Activated naive CD4-positive, alpha-beta T cell treated with anti-CD3 and anti-CD28 coated beads, Interleukin-2, amount 10 ng/mL, durations not matched to agents 7 days and 5 days (primary cell): ENCODE data around the gene INHBC.
"Not testable (repeated sequence)": the region's sequence is repeated elsewhere in the genome, so short reads cannot be mapped to it uniquely, and the experiment has no call there.

Experiments used
- CTCF ChIA-PET: fragments of 350-600 bp; sonication (Branson Sonifier 250); formaldehyde crosslinking; loops from one replicate; lab custom pipeline; 2021; ENCODE audit warnings: antibody characterized with exemption; lab: Charles Lee
- DNase-seq: peaks from one replicate; pipeline ENCODE4 v3.0.0-alpha.2; 2020
- H3K27ac Mint-ChIP-seq: one replicate; pipeline ENCODE4 v1.8.0; 2021; ENCODE audit warnings: mild to moderate bottlenecking, moderate library complexity, mixed read lengths
- H3K27me3 Mint-ChIP-seq: one replicate; pipeline ENCODE4 v1.8.0; 2021; ENCODE audit warnings: mild to moderate bottlenecking, mixed read lengths
- H3K36me3 Mint-ChIP-seq: one replicate; pipeline ENCODE4 v1.8.0; 2021; ENCODE audit warnings: mixed read lengths
- H3K4me1 Mint-ChIP-seq: one replicate; pipeline ENCODE4 v1.8.0; 2021; ENCODE audit warnings: mixed read lengths
- H3K4me3 Mint-ChIP-seq: one replicate; pipeline ENCODE4 v1.8.0; 2021; ENCODE audit warnings: mild to moderate bottlenecking, moderate library complexity, mixed read lengths
- H3K9me3 Mint-ChIP-seq: one replicate; pipeline ENCODE4 v1.8.0; 2021; ENCODE audit warnings: mixed read lengths

INHBC gene

DNA sequence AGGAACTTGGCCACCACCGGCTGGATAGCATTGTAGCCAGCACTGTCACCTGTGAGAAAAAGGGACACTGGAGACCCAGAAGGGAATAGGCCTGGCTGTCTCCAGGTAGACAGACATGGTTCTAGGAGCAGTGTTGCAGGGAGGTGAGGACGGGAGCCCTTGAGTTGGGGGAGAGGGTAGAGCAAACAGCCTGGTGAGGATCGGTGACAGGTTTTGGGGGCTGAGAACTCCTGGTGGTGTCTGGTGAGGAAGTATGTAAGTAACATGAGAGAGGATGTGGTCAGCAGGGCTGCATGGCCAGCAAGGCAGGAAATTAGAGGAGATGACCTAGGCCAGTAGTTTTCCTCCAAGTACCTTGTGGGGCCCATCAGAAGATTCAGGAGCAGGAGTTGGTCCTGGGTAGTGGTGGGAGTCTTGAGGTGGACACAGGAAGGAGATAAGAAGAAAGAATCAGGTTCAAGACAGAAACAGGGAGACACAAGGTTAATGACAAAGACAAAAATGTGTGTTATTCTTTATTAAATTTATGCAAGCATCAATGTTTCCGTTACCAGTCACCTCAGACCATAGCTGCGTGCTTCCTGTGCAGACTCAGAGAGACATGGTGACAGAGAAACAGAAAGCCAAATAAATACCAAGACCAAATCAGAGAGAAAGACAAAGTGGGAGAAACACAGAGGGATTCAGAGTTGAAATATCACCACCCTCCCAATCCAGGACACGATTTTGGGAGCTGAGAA, 45.0 kb downstream of the INHBC start, which contains the start of gene ARHGAP9:
TSS of gene ARHGAP9 (minus strand) at position 491 of the 740 bp plus-strand sequence. CDS start at position 31, 460 bp downstream.
- Mint-ChIP-seq H3K27me3 (no peaks in the 10 kb centered on the region), H3K27ac (peak within 1 kb of the TSS; percentile 99), H3K4me1 (peaks cover 56% of the 10 kb centered on the region), H3K4me3 (peak within 1 kb of the TSS; percentile 99), H3K9me3 (no peaks in the 10 kb centered on the region), H3K36me3 (peaks cover 22% of the 10 kb centered on the region)
- peak; percentile 73 for DNase-seq
- CTCF ChIA-PET = interaction anchor here (0.9 to 6.2 kb wide), 5 partner anchors 8 to 24 kb away, joined by 3 to 67 read pairs (median 6); no protein-coding TSS in a partner anchor

DNA sequence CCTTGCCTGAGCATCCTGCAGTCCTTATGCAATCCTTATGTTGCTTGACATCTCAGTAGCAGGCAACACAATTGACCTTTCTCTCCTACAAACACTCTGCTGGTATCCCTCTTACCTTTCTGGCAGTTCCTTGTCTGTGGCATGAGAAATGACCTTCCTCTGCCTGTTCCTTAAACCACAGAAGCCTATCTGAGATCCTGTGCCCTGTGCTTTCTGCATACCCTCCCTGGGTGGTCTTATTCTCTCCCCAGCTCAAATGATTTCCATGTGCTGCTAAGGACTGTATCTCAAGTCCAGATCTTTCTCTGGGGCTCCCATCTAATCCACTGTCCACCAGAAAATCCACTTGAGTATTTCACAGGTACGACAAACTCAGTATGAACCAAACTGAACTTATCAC, 47.1 kb downstream of the INHBC start:
- Mint-ChIP-seq H3K27ac (peak overlapping the region; percentile 76), H3K36me3 (peaks cover 8% of the 10 kb centered on the region), H3K4me1 (peaks cover 42% of the 10 kb centered on the region), H3K9me3 (no peaks in the 10 kb centered on the region), H3K27me3 (no peaks in the 10 kb centered on the region), H3K4me3 (no peak overlapping the region)
- DNase-seq = no peak
- CTCF ChIA-PET = no interaction called here

- CTCF ChIA-PET = no interaction called here
- H3K27me3 Mint-ChIP-seq = no peaks in the 10 kb centered on the region
- DNase-seq = no peak
- H3K9me3 Mint-ChIP-seq = no peaks in the 10 kb centered on the region
- no peak overlapping the region for H3K4me3 Mint-ChIP-seq
- H3K36me3 Mint-ChIP-seq = peaks cover 7% of the 10 kb centered on the region
- no peak overlapping the region for H3K27ac Mint-ChIP-seq
- H3K4me1 Mint-ChIP-seq = peaks cover 43% of the 10 kb centered on the region
Measured at GRCh38 chr12:57483466-57483865, 48.9 kb downstream of the INHBC start.

DNA sequence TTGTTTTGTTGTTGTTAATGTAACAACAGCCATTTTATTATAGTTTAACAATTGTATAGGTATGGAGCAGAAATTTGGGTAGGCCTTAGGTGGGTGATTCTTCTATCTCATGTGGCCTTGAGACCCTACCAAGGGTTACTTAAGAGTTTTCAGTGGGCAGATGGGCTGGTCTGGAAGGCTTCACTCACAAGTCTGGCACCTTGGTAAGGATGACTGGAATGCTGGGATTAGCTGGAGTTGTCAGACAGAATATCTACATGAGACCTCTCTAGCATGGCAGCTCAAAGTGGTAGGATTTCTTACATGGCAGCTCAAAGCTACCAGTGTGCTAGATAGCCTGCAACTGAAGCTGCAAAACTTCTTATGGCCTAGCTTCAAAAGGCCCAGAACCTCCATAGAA, 51.1 kb downstream of the INHBC start:
- H3K4me1 Mint-ChIP-seq = peaks cover 35% of the 10 kb centered on the region
- H3K9me3 Mint-ChIP-seq = no peaks in the 10 kb centered on the region
- H3K36me3 Mint-ChIP-seq = peaks cover 23% of the 10 kb centered on the region
- no peak overlapping the region for H3K27ac Mint-ChIP-seq
- DNase-seq = no peak
- CTCF ChIA-PET = interaction anchor here (0.9 to 2.2 kb wide), 2 partner anchors 9 to 34 kb away, joined by 3 to 13 read pairs; no protein-coding TSS in a partner anchor
- no peak overlapping the region for H3K4me3 Mint-ChIP-seq
- H3K27me3 Mint-ChIP-seq = no peaks in the 10 kb centered on the region

DNA sequence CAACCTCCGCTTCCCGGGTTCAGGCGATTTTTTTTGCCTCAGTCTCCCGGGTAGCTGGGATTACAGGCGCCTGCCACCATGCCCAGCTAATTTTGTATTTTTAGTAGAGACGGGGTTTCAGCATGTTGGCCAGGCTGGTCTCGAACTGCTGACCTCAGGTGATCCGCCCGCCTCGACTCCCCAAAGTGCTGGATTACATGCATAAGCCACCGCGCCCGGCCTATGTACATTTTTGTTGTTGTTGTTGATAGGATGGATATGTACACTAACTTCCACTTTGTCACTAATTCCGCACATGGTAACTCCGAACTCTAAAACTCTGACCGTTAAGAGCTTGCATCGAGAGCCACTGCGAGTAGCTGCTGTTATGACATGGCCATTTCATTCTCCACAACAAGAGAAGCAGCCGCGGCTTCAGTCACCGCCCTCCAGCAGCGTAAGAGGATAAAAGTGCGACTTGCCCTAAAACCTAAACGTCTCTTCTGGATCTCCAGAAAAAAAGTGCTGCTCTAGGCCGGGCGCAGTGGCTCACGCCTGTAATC, 52.5 kb downstream of the INHBC start:
- H3K27ac Mint-ChIP-seq = peak overlapping the region; percentile 90
- no peaks in the 10 kb centered on the region for H3K9me3 Mint-ChIP-seq
- no peak for DNase-seq
- peak overlapping the region; percentile 83 for H3K4me3 Mint-ChIP-seq
- peaks cover 28% of the 10 kb centered on the region for H3K4me1 Mint-ChIP-seq
- no peaks in the 10 kb centered on the region for H3K27me3 Mint-ChIP-seq
- H3K36me3 Mint-ChIP-seq = peaks cover 29% of the 10 kb centered on the region
- CTCF ChIA-PET = interaction anchor here (1.0 to 2.2 kb wide), 2 partner anchors 8 to 10 kb away, joined by 6 to 13 read pairs; no protein-coding TSS in a partner anchor

- H3K27ac Mint-ChIP-seq = peak within 1 kb of the TSS; percentile 90
- CTCF ChIA-PET = interaction anchor here (1.0 to 3.8 kb wide), 3 partner anchors 9 to 11 kb away, joined by 6 to 15 read pairs (median 13); no protein-coding TSS in a partner anchor
- peaks cover 31% of the 10 kb centered on the region for H3K4me1 Mint-ChIP-seq
- DNase-seq = peak; percentile 96
- H3K9me3 Mint-ChIP-seq = no peaks in the 10 kb centered on the region
- H3K4me3 Mint-ChIP-seq = peak within 1 kb of the TSS; percentile 83
- no peaks in the 10 kb centered on the region for H3K27me3 Mint-ChIP-seq
- H3K36me3 Mint-ChIP-seq = peaks cover 33% of the 10 kb centered on the region
Measured at GRCh38 chr12:57487597-57488401, 53.2 kb downstream of the INHBC start, which contains the start of gene MARS1. Gene MARS1, plus strand, starts transcription at chr12:57488068. Its CDS starts 23 bp downstream, at chr12:57488091.

DNA sequence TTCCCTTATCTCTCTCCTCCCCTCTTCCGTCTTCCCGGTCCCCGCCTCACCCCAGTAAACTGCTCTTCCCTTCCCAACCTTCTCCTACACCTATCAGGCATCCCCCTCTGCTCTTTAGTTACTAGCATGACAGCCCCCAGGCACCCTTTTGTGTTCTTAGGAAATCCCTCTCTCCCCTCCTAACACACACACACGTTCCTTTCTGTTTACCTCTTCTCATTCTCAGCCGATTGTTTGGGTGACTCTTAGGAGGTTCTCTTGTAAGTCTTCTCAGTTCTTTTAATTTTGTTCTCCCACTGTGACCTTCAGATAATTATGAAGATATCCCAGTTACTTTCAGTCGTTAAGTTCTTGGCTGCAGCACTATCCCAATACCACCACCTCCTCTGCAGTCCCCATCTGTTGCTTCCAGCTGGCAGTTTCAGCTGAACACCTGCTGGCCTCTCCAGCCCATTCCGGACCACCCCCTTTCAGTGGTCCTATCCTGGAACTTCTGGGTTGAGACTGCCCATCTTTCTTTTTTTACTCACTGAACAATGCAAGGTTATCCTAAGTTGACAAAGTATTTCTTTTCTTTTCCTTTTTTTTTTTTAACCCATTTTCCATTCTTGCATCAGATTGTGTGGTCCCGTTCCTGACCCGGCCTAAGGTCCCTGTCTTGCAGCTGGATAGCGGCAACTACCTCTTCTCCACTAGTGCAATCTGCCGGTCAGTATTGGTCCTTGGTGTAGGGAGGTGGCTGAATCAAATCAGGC, 54.0 kb downstream of the INHBC start:
- peak overlapping the region; percentile 83 for H3K4me3 Mint-ChIP-seq
- DNase-seq = no peak
- H3K27ac Mint-ChIP-seq = peak overlapping the region; percentile 90
- H3K4me1 Mint-ChIP-seq = peaks cover 34% of the 10 kb centered on the region
- no peaks in the 10 kb centered on the region for H3K9me3 Mint-ChIP-seq
- CTCF ChIA-PET = interaction anchor here (3.8 kb wide), 1 partner anchor 12 kb away, joined by 15 read pairs; no protein-coding TSS in a partner anchor
- no peaks in the 10 kb centered on the region for H3K27me3 Mint-ChIP-seq
- peaks cover 35% of the 10 kb centered on the region for H3K36me3 Mint-ChIP-seq

DNA sequence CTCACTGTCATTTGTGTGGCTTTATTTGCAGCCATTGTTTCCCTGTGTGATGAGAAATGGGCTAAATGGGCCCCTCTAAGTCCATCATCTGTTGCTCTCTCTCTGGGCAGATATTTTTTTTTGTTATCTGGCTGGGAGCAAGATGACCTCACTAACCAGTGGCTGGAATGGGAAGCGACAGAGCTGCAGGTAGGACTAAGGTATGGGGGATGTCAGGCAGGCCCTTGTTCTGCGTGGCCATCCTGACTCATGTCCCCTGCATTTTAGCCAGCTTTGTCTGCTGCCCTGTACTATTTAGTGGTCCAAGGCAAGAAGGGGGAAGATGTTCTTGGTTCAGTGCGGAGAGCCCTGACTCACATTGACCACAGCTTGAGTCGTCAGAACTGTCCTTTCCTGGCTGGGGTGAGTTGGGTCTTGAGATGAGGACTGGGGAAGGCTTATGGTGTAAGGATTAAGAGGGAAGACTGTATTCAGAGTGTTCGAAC, 54.6 kb downstream of the INHBC start:
- H3K4me3 Mint-ChIP-seq = peak overlapping the region; percentile 83
- no peaks in the 10 kb centered on the region for H3K9me3 Mint-ChIP-seq
- peak overlapping the region; percentile 90 for H3K27ac Mint-ChIP-seq
- no peak for DNase-seq
- H3K4me1 Mint-ChIP-seq = peaks cover 34% of the 10 kb centered on the region
- CTCF ChIA-PET = interaction anchor here (3.8 kb wide), 1 partner anchor 12 kb away, joined by 15 read pairs; no protein-coding TSS in a partner anchor
- H3K27me3 Mint-ChIP-seq = no peaks in the 10 kb centered on the region
- peaks cover 35% of the 10 kb centered on the region for H3K36me3 Mint-ChIP-seq

DNA sequence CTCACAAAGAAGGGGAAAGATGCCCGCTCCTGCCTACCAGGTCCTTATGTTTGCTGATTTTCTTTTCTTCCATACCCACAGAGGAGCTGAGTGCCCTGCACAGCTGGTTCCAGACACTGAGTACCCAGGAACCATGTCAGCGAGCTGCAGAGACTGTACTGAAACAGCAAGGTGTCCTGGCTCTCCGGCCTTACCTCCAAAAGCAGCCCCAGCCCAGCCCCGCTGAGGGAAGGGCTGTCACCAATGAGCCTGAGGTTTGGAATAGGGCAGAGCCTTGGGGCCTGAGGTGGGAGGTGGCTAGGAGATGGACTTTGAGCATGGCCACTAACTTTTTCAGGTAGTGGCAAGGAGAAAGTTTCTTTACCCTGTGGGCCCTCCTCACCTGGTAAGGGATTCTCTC, 55.5 kb downstream of the INHBC start:
- H3K27ac Mint-ChIP-seq = peak overlapping the region; percentile 90
- DNase-seq = no peak
- peaks cover 34% of the 10 kb centered on the region for H3K4me1 Mint-ChIP-seq
- H3K9me3 Mint-ChIP-seq = no peaks in the 10 kb centered on the region
- H3K27me3 Mint-ChIP-seq = no peaks in the 10 kb centered on the region
- CTCF ChIA-PET = interaction anchor here (3.8 kb wide), 1 partner anchor 13 kb away, joined by 15 read pairs; no protein-coding TSS in a partner anchor
- peaks cover 35% of the 10 kb centered on the region for H3K36me3 Mint-ChIP-seq
- no peak overlapping the region for H3K4me3 Mint-ChIP-seq

GRCh38 chr12:57491393-57492280, 57.1 kb downstream of the INHBC start:
- H3K27ac Mint-ChIP-seq = peak overlapping the region; percentile 84
- H3K4me3 Mint-ChIP-seq = no peak overlapping the region
- peaks cover 42% of the 10 kb centered on the region for H3K36me3 Mint-ChIP-seq
- H3K4me1 Mint-ChIP-seq = peaks cover 34% of the 10 kb centered on the region
- CTCF ChIA-PET = interaction anchor here (1.0 to 3.8 kb wide), 2 partner anchors 14 to 15 kb away, joined by 4 to 15 read pairs; no protein-coding TSS in a partner anchor
- DNase-seq = no peak
- no peaks in the 10 kb centered on the region for H3K9me3 Mint-ChIP-seq
- no peaks in the 10 kb centered on the region for H3K27me3 Mint-ChIP-seq

DNA sequence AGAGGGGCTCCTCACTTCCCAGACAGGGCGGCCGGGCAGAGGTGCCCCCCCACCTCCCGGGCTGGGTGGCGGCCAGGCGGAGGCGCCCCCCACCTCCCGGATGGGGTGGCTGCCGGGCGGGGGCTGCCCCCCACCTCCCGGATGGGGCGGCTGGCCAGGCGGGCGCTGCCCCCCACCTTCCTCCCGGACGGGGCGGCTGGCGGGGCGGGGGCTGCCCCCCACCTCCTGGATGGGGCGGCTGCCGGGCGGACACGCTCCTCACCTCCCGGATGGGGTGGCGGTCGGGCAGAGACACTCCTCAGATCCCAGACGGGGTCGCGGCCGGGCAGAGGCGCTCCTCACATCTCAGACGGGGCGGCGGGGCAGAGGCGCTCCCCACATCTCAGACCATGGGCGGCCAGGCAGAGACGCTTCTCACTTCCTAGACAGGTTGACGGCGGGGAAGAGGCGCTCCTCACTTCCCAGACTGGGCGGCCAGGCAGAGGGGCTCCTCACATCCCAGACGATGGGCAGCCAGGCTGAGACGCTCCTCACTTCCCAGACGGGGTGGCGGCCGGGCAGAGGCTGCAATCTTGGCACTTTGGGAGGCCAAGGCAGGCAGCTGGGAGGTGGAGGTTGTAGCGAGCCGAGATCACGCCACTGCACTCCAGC, 60.6 kb downstream of the INHBC start:
- Mint-ChIP-seq H3K36me3 (peaks cover 47% of the 10 kb centered on the region), H3K4me1 (peaks cover 11% of the 10 kb centered on the region)
- DNase-seq, H3K4me3 Mint-ChIP-seq, H3K9me3 Mint-ChIP-seq, H3K27ac Mint-ChIP-seq, CTCF ChIA-PET, H3K27me3 Mint-ChIP-seq: not testable (repeated sequence)

- H3K27ac Mint-ChIP-seq = no peak overlapping the region
- no peaks in the 10 kb centered on the region for H3K27me3 Mint-ChIP-seq
- CTCF ChIA-PET = interaction anchor here (0.6 kb wide), 1 partner anchor 58 kb away, joined by 3 read pairs; no protein-coding TSS in a partner anchor
- no peak overlapping the region for H3K4me3 Mint-ChIP-seq
- DNase-seq = no peak
- peaks cover 49% of the 10 kb centered on the region for H3K36me3 Mint-ChIP-seq
- peaks cover 6% of the 10 kb centered on the region for H3K4me1 Mint-ChIP-seq
- no peaks in the 10 kb centered on the region for H3K9me3 Mint-ChIP-seq
Measured at GRCh38 chr12:57496822-57497221, 62.2 kb downstream of the INHBC start.
